Cardiac muscle cell (in vitro differentiated cells and primary cell): ENCODE results near the gene RNF11. TPM values are rescaled to one million over a fixed set of nuclear protein-coding genes. Genes with fewer than 3 reads are reported as not detected.

Experiments
- DNase-seq, 2 donors: peaks; one replicate each; pipeline versions ENCODE4 v3.0.0 to v3.0.0-alpha.2; 2010 to 2017; ENCODE audit warnings: low read depth in 1 of 2, low spot score in 1 of 2
- H3K27ac ChIP-seq: fragments of 200-600 bp; sonication (generic); 2 replicates; pipeline ENCODE4 v1.5.1; 2016
- H3K27me3 ChIP-seq: fragments of 200-600 bp; sonication (generic); 2 replicates; pipeline ENCODE4 v1.6.0; 2016; ENCODE audit warnings: control low read depth
- H3K36me3 ChIP-seq: fragments of 200-600 bp; sonication (generic); 2 replicates; pipeline ENCODE4 v1.5.1; 2016; ENCODE audit warnings: control low read depth
- H3K4me1 ChIP-seq: fragments of 200-600 bp; sonication (generic); 2 replicates; pipeline ENCODE4 v1.8.1; 2017; ENCODE audit warnings: low read depth, mild to moderate bottlenecking, mixed run types
- H3K4me3 ChIP-seq: fragments of 200-600 bp; sonication (generic); 2 replicates; pipeline ENCODE4 v1.5.1; 2016; ENCODE audit warnings: mild to moderate bottlenecking
- H3K9me3 ChIP-seq: fragments of 200-600 bp; sonication (generic); 2 replicates; pipeline ENCODE4 v1.5.1; 2017; ENCODE audit warnings: low read depth, mild to moderate bottlenecking, control low read depth
- polyA plus RNA-seq: library from polyadenylated mRNA; unstranded; fragments of >200 nt; fragmentation: Nextera tagmentation; extraction: Ambion mirVana; gene quantifications from 2 replicates; pipeline ENCODE4 v1.2.1, GENCODE V29; 2016
- total RNA-seq: library from RNA; depleted of rRNA; stranded (reverse); fragments of >200 nt; gene quantifications from 2 replicates; pipeline ENCODE4 v1.2.3, GENCODE V29; 2016
- TF ChIP-seq, protein P1 (sequence below): IDR thresholded peaks from 2 replicates; pipeline ENCODE4 v1.5.1; 2012; ENCODE audit warnings: low read depth, mild to moderate bottlenecking, low read length

RNF11 gene
- total and polyA plus RNA-seq, 2 experiments from 2014 or later: 58.8 to 65.0 TPM

DNA sequence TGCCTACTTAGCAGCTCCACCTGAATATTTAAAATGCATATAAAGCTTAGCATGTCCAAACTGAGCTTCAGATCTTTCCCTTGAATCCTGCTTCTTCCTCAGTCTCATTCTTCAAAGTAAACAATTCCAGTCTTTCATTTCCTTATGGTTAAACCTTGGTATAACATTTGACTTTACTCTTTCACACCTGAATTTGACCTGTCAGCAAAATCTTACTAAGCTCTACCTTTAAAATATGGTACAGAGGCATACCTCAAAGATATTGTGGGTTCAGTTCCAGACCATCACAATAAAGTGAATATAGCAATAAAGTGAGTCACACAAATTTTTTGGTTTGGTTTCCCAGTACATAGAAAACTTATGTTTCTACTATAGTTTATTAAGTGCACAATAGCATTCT lies 42.5 kb upstream of the RNF11 start:
- no peaks in the 10 kb centered on the region for H3K4me1 ChIP-seq
- no peaks in the 10 kb centered on the region for H3K36me3 ChIP-seq
- TF ChIP-seq, protein P1, sequence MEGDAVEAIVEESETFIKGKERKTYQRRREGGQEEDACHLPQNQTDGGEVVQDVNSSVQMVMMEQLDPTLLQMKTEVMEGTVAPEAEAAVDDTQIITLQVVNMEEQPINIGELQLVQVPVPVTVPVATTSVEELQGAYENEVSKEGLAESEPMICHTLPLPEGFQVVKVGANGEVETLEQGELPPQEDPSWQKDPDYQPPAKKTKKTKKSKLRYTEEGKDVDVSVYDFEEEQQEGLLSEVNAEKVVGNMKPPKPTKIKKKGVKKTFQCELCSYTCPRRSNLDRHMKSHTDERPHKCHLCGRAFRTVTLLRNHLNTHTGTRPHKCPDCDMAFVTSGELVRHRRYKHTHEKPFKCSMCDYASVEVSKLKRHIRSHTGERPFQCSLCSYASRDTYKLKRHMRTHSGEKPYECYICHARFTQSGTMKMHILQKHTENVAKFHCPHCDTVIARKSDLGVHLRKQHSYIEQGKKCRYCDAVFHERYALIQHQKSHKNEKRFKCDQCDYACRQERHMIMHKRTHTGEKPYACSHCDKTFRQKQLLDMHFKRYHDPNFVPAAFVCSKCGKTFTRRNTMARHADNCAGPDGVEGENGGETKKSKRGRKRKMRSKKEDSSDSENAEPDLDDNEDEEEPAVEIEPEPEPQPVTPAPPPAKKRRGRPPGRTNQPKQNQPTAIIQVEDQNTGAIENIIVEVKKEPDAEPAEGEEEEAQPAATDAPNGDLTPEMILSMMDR: no peak
- no peaks in the 10 kb centered on the region for H3K27me3 ChIP-seq
- no peak for DNase-seq
- H3K27ac ChIP-seq: no peak overlapping the region
- H3K9me3 ChIP-seq: no peaks in the 10 kb centered on the region
- no peak overlapping the region for H3K4me3 ChIP-seq

DNA sequence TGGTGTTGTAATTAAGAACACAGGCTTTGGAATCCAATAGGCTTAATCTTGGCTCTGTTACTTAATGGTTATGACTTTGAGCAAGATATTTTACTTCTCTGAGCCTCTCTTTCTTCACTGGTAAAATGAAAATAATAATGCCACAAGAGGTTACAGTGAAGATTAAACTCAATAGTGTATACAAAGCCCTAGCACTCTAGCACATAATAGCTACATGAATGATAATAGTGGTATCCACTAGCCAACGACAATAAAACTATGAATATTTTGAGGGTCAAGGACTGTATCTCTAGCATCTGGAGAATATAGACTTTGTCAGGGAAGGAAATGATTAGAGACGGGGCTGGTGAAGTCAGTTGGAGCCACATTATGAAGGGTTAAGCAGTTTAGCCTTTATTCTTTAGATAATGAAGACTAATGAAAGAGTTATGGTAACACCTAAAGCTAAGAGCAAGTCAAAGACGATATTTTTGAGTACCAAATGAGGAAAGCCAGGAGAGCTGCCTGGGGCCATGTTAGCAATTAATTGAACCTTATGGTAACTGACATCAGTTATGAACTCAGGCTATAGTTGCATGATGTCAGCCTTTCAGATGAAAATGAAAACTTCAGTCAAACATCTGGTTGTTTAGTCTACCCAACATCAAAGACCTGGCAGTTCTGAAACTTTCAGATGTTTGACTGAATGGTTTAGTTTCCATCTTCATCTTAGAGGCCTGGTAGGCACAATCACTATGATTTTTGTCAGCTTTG lies 32.8 kb upstream of the RNF11 start:
- no peaks in the 10 kb centered on the region for H3K9me3 ChIP-seq
- TF ChIP-seq, protein P1: no peak
- H3K4me3 ChIP-seq: no peak overlapping the region
- no peaks in the 10 kb centered on the region for H3K27me3 ChIP-seq
- DNase-seq: no peak
- H3K27ac ChIP-seq: no peak overlapping the region
- no peaks in the 10 kb centered on the region for H3K4me1 ChIP-seq
- H3K36me3 ChIP-seq: no peaks in the 10 kb centered on the region

DNA sequence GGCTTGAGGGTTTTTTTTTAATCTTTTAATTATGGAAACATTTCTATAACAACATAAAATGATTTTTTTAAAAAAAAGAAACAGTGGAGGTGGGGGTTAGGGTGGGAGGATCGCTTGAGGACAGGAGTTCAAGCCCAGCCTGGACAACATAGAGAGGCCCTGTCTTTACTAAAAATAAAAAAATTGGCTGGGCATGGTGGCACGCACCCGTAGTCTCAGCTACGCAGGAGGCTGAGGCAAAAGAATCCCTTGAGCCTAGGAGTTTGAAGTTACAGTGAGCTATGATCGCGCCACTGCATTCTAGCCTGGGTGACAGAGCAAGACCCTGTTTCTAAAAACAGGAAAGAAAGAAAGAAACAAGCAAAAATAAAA lies 32.2 kb upstream of the RNF11 start:
- H3K27ac ChIP-seq: no peak overlapping the region
- no peak for DNase-seq
- TF ChIP-seq, protein P1: no peak
- H3K4me3 ChIP-seq: no peak overlapping the region
- H3K36me3 ChIP-seq: no peaks in the 10 kb centered on the region
- H3K27me3 ChIP-seq: no peaks in the 10 kb centered on the region
- H3K9me3 ChIP-seq: no peaks in the 10 kb centered on the region
- H3K4me1 ChIP-seq: no peaks in the 10 kb centered on the region

DNA sequence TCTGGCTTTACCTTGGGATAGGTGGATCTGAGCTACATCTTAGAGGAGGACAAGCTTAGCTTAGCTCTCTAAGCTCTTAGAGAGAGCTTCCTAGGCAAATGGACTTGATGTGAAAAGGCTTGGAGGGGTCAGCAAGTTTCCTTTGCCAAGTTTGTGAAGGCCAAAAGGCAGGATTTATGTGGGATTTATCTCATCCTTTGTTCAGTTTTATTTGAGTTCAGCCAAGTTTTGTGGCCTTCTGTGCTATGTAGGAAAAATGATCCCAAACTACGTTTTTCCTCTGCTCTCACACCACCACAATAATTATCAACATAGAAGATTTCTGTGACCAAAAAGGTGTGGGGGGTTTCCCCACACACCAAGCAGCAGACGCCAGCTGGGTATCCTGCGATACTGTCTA lies 26.0 kb upstream of the RNF11 start:
- no peak for DNase-seq
- Histone ChIP-seq H3K27ac (no peak overlapping the region), H3K4me3 (no peak overlapping the region), H3K9me3 (no peaks in the 10 kb centered on the region), H3K4me1 (no peaks in the 10 kb centered on the region), H3K27me3 (no peaks in the 10 kb centered on the region), H3K36me3 (no peaks in the 10 kb centered on the region)
- TF ChIP-seq, protein P1: no peak

DNA sequence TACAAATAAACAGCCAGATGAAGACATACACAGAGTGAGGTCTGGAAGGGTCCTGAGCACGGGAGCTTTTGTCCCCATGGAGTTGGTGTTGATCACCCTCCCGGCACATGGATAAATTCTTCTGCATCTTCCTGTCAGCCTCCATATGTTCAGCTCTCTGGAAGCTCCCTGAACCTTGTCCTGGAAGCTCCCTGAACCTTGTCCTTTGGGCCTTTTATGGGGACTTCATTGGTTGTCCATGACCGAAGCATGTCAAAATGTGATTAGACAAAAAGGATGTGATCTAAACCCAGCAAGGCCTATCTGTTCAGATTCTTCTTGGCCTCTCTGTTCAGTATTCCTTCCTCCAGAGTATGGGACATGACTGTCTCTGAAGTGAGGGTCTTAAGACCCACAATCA lies 25.4 kb upstream of the RNF11 start:
- H3K4me3 ChIP-seq: no peak overlapping the region
- no peaks in the 10 kb centered on the region for H3K27me3 ChIP-seq
- TF ChIP-seq, protein P1: no peak
- no peaks in the 10 kb centered on the region for H3K36me3 ChIP-seq
- DNase-seq: no peak
- H3K4me1 ChIP-seq: no peaks in the 10 kb centered on the region
- no peaks in the 10 kb centered on the region for H3K9me3 ChIP-seq
- H3K27ac ChIP-seq: no peak overlapping the region
